ENCODE results near the gene MCTP1.
A peak's percentile ranks its signal among the peaks of the same experiment; 100 is the strongest.

MCTP1 gene

GRCh38 chr5:94747371-94747770 lies 537.5 kb downstream of the MCTP1 start:
- H3K4me2 ChIP-seq (ENCODE audit: low read length) = no peak overlapping the region; the same call in 1 of the 2 replicates
- H3F3A ChIP-seq (ENCODE audit: control insufficient read depth, insufficient read depth) = no peaks in the 10 kb centered on the region
- TF ChIP-seq CTCF (IDR thresholded peaks at IDR 0.05; ENCODE audit: low read depth, low read length, poor library complexity, severe bottlenecking) (no peak), EZH2phosphoT487 (IDR thresholded peaks at IDR 0.05; ENCODE audit: borderline replicate concordance, low read length) (no peak)
- no peaks in the 10 kb centered on the region for H3K36me3 ChIP-seq (ENCODE audit: control insufficient read depth, low read length)
- H3K79me2 ChIP-seq (ENCODE audit: control insufficient read depth, low read length) = no peaks in the 10 kb centered on the region
- no peak overlapping the region for H3K4me3 ChIP-seq (ENCODE audit: low read length)
- no peaks in the 10 kb centered on the region for H3K9me3 ChIP-seq (ENCODE audit: control insufficient read depth, insufficient read depth, low read length)
- no peaks in the 10 kb centered on the region for H3K27me3 ChIP-seq (ENCODE audit: control insufficient read depth, low read length)
- no peaks in the 10 kb centered on the region for H4K20me1 ChIP-seq (ENCODE audit: control insufficient read depth, insufficient read depth, low read depth, low read length)
- H3K9me2 ChIP-seq (replicated peaks; ENCODE audit: control insufficient read depth, low read length) = no peaks in the 10 kb centered on the region
- H3K27ac ChIP-seq (ENCODE audit: low read depth, low read length) = no peak overlapping the region
- peaks cover 35% of the 10 kb centered on the region for H3K4me1 ChIP-seq (ENCODE audit: control insufficient read depth, low read length)

- Histone ChIP-seq H3K9me2 (replicated peaks; ENCODE audit: control insufficient read depth, low read length) (no peaks in the 10 kb centered on the region), H3F3A (ENCODE audit: control insufficient read depth, insufficient read depth) (no peaks in the 10 kb centered on the region), H4K20me1 (ENCODE audit: control insufficient read depth, insufficient read depth, low read depth, low read length) (no peaks in the 10 kb centered on the region), H3K79me2 (ENCODE audit: control insufficient read depth, low read length) (no peaks in the 10 kb centered on the region), H3K4me3 (ENCODE audit: low read length) (no peak overlapping the region; the same call in 1 of the 2 replicates), H3K36me3 (ENCODE audit: control insufficient read depth, low read length) (no peaks in the 10 kb centered on the region), H3K4me1 (ENCODE audit: control insufficient read depth, low read length) (peaks cover 35% of the 10 kb centered on the region), H3K27ac (ENCODE audit: low read depth, low read length) (no peak overlapping the region), H3K9me3 (ENCODE audit: control insufficient read depth, insufficient read depth, low read length) (no peaks in the 10 kb centered on the region), H3K27me3 (ENCODE audit: control insufficient read depth, low read length) (no peaks in the 10 kb centered on the region), H3K4me2 (ENCODE audit: low read length) (peak overlapping the region; percentile 43)
- no peak for TF ChIP-seq EZH2phosphoT487 (IDR thresholded peaks at IDR 0.05; ENCODE audit: borderline replicate concordance, low read length)
- TF ChIP-seq CTCF (IDR thresholded peaks at IDR 0.05; ENCODE audit: low read depth, low read length, poor library complexity, severe bottlenecking) = no peak
Measured at GRCh38 chr5:94746731-94747124, 538.2 kb downstream of the MCTP1 start.

DNA sequence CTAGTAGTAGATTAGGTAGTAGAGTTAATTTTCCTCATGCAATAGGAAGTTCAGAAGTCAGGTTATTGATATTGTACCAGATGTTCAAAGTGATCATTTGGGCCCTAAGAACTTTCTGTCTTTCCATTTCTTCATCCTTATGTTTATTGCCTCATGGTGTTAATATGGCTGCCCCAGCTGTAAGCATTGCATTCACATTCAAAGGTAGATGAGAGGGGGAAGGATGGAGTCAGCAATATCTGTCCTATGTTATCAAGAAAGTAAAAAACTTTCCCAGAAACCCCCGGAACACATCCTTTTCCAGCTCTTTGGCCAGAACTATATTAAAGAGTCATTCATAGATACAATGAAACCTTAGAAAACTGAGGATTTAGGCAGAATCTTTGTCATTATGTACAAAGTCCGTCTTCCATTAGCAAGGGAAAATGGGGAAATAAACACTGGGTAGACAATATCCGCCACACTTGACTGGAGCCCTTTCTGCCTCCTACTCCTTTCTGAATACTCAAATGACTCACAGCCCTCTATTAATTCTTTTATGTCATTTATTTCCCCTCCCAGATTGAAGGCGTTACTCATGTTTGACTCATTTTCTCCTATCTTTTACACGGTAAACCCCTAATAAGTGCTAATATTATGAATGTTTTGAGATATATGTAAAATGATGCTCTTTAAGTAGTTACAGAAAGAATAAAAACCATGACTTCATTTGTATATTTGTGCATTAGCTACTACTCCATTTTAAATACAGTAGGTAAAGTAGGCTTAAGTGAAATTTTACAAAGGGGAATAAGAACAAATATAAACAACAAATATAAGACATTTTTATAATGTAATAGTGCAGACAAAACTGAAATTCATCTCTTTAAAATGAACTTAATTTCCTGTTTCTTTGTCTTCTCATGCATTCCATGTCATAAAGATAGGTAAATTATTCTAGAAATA lies 538.8 kb downstream of the MCTP1 start:
- Histone ChIP-seq H3K9me2 (replicated peaks; ENCODE audit: control insufficient read depth, low read length) (no peaks in the 10 kb centered on the region), H3K4me3 (ENCODE audit: low read length) (no peak overlapping the region; the same call in 1 of the 2 replicates), H3K4me2 (ENCODE audit: low read length) (peak overlapping the region; percentile 43), H3K4me1 (ENCODE audit: control insufficient read depth, low read length) (peaks cover 39% of the 10 kb centered on the region), H3K27ac (ENCODE audit: low read depth, low read length) (no peak overlapping the region), H4K20me1 (ENCODE audit: control insufficient read depth, insufficient read depth, low read depth, low read length) (no peaks in the 10 kb centered on the region), H3F3A (ENCODE audit: control insufficient read depth, insufficient read depth) (no peaks in the 10 kb centered on the region), H3K27me3 (ENCODE audit: control insufficient read depth, low read length) (no peaks in the 10 kb centered on the region), H3K36me3 (ENCODE audit: control insufficient read depth, low read length) (no peaks in the 10 kb centered on the region), H3K79me2 (ENCODE audit: control insufficient read depth, low read length) (no peaks in the 10 kb centered on the region), H3K9me3 (ENCODE audit: control insufficient read depth, insufficient read depth, low read length) (no peaks in the 10 kb centered on the region)
- no peak for TF ChIP-seq EZH2phosphoT487 (IDR thresholded peaks at IDR 0.05; ENCODE audit: borderline replicate concordance, low read length)
- TF ChIP-seq CTCF (IDR thresholded peaks at IDR 0.05; ENCODE audit: low read depth, low read length, poor library complexity, severe bottlenecking) = no peak
